Measurements from ENCODE around the gene RBM28. TPM values are rescaled to one million over a fixed set of nuclear protein-coding genes. Genes with fewer than 3 reads are reported as not detected.
A peak's percentile ranks its signal among the peaks of the same experiment; 100 is the strongest.

The RBM28 gene
- total and polyA plus RNA-seq, 9 donors, result 26.6 to 43.7 (median 35.1) TPM

- Histone ChIP-seq H3K9me3 (replicated peaks; ENCODE audit: control insufficient read depth, low read depth, low read length) (no peaks in the 10 kb centered on the region), H3K4me3 (ENCODE audit: low read length) (no peak overlapping the region), H3K27me3 (ENCODE audit: control insufficient read depth, insufficient read depth, low read length) (no peaks in the 10 kb centered on the region), H3K4me1 (ENCODE audit: control insufficient read depth, insufficient read depth, low read length) (no peaks in the 10 kb centered on the region), H3K36me3 (ENCODE audit: control insufficient read depth, insufficient read depth, low read length) (peaks cover 64% of the 10 kb centered on the region), H3K27ac (ENCODE audit: low read length) (no peak overlapping the region)
- 100% methylated on average over 1 of the region's 3 CpGs for WGBS (ENCODE audit: insufficient coverage)
- peak; percentile 32 for DNase-seq
Observed at GRCh38 chr7:128322040-128322643, 21.6 kb downstream of the RBM28 start.

GRCh38 chr7:128321044-128321422, 22.7 kb downstream of the RBM28 start:
- Histone ChIP-seq H3K4me3 (ENCODE audit: low read length) (no peak overlapping the region), H3K27ac (ENCODE audit: low read length) (no peak overlapping the region), H3K4me1 (ENCODE audit: control insufficient read depth, insufficient read depth, low read length) (no peaks in the 10 kb centered on the region), H3K27me3 (ENCODE audit: control insufficient read depth, insufficient read depth, low read length) (no peaks in the 10 kb centered on the region), H3K36me3 (ENCODE audit: control insufficient read depth, insufficient read depth, low read length) (peaks cover 69% of the 10 kb centered on the region), H3K9me3 (replicated peaks; ENCODE audit: control insufficient read depth, low read depth, low read length) (no peaks in the 10 kb centered on the region)
- no peak for DNase-seq
- 86% methylated on average over 5 of the region's 5 CpGs for WGBS (ENCODE audit: insufficient coverage)

- no peak overlapping the region for H3K4me3 ChIP-seq (ENCODE audit: low read length)
- no peaks in the 10 kb centered on the region for H3K9me3 ChIP-seq (replicated peaks; ENCODE audit: control insufficient read depth, low read depth, low read length)
- no peaks in the 10 kb centered on the region for H3K27me3 ChIP-seq (ENCODE audit: control insufficient read depth, insufficient read depth, low read length)
- no peak for DNase-seq
- H3K27ac ChIP-seq (ENCODE audit: low read length), result no peak overlapping the region
- WGBS (ENCODE audit: insufficient coverage), result no CpG with 5 or more reads among the region's 5 CpGs
- H3K36me3 ChIP-seq (ENCODE audit: control insufficient read depth, insufficient read depth, low read length), result peaks cover 61% of the 10 kb centered on the region
- no peaks in the 10 kb centered on the region for H3K4me1 ChIP-seq (ENCODE audit: control insufficient read depth, insufficient read depth, low read length)
Observed at GRCh38 chr7:128318691-128319090, 25.0 kb downstream of the RBM28 start.

GRCh38 chr7:128311013-128311412, 32.7 kb downstream of the RBM28 start:
- no CpG with 5 or more reads among the region's 3 CpGs for WGBS (ENCODE audit: insufficient coverage)
- no peak for DNase-seq
- H3K9me3 ChIP-seq (replicated peaks; ENCODE audit: control insufficient read depth, low read depth, low read length), result no peaks in the 10 kb centered on the region
- H3K4me1 ChIP-seq (ENCODE audit: control insufficient read depth, insufficient read depth, low read length), result no peaks in the 10 kb centered on the region
- H3K4me3 ChIP-seq (ENCODE audit: low read length), result no peak overlapping the region
- peaks cover 61% of the 10 kb centered on the region for H3K36me3 ChIP-seq (ENCODE audit: control insufficient read depth, insufficient read depth, low read length)
- no peak overlapping the region for H3K27ac ChIP-seq (ENCODE audit: low read length)
- no peaks in the 10 kb centered on the region for H3K27me3 ChIP-seq (ENCODE audit: control insufficient read depth, insufficient read depth, low read length)

- no peak overlapping the region for H3K27ac ChIP-seq (ENCODE audit: low read length)
- no peaks in the 10 kb centered on the region for H3K27me3 ChIP-seq (ENCODE audit: control insufficient read depth, insufficient read depth, low read length)
- no peaks in the 10 kb centered on the region for H3K4me1 ChIP-seq (ENCODE audit: control insufficient read depth, insufficient read depth, low read length)
- WGBS (ENCODE audit: insufficient coverage), result 90% methylated on average over 2 of the region's 5 CpGs
- H3K36me3 ChIP-seq (ENCODE audit: control insufficient read depth, insufficient read depth, low read length), result peaks cover 63% of the 10 kb centered on the region
- H3K4me3 ChIP-seq (ENCODE audit: low read length), result no peak overlapping the region
- no peak for DNase-seq
- H3K9me3 ChIP-seq (replicated peaks; ENCODE audit: control insufficient read depth, low read depth, low read length), result no peaks in the 10 kb centered on the region
Observed at GRCh38 chr7:128310499-128310898, 33.2 kb downstream of the RBM28 start.

- WGBS (ENCODE audit: insufficient coverage), result 100% methylated on average over 1 of the region's 5 CpGs
- Histone ChIP-seq H3K27me3 (ENCODE audit: control insufficient read depth, insufficient read depth, low read length) (no peaks in the 10 kb centered on the region), H3K4me3 (ENCODE audit: low read length) (no peak overlapping the region), H3K27ac (ENCODE audit: low read length) (no peak overlapping the region), H3K9me3 (replicated peaks; ENCODE audit: control insufficient read depth, low read depth, low read length) (no peaks in the 10 kb centered on the region), H3K4me1 (ENCODE audit: control insufficient read depth, insufficient read depth, low read length) (no peaks in the 10 kb centered on the region), H3K36me3 (ENCODE audit: control insufficient read depth, insufficient read depth, low read length) (peaks cover 66% of the 10 kb centered on the region)
- DNase-seq, result no peak
Observed at GRCh38 chr7:128309976-128310375, 33.7 kb downstream of the RBM28 start.

GRCh38 chr7:128309124-128309523, 34.6 kb downstream of the RBM28 start:
- Histone ChIP-seq H3K4me1 (ENCODE audit: control insufficient read depth, insufficient read depth, low read length) (no peaks in the 10 kb centered on the region), H3K27ac (ENCODE audit: low read length) (no peak overlapping the region), H3K9me3 (replicated peaks; ENCODE audit: control insufficient read depth, low read depth, low read length) (no peaks in the 10 kb centered on the region), H3K4me3 (ENCODE audit: low read length) (no peak overlapping the region), H3K27me3 (ENCODE audit: control insufficient read depth, insufficient read depth, low read length) (no peaks in the 10 kb centered on the region), H3K36me3 (ENCODE audit: control insufficient read depth, insufficient read depth, low read length) (peaks cover 62% of the 10 kb centered on the region)
- DNase-seq, result no peak
- 91% methylated on average over 4 of the region's 6 CpGs for WGBS (ENCODE audit: insufficient coverage)

GRCh38 chr7:128307061-128307460, 36.6 kb downstream of the RBM28 start:
- H3K27me3 ChIP-seq (ENCODE audit: control insufficient read depth, insufficient read depth, low read length), result no peaks in the 10 kb centered on the region
- DNase-seq, result no peak
- H3K4me3 ChIP-seq (ENCODE audit: low read length), result no peak overlapping the region
- WGBS (ENCODE audit: insufficient coverage), result no CpG with 5 or more reads among the region's 2 CpGs
- peaks cover 55% of the 10 kb centered on the region for H3K36me3 ChIP-seq (ENCODE audit: control insufficient read depth, insufficient read depth, low read length)
- no peaks in the 10 kb centered on the region for H3K4me1 ChIP-seq (ENCODE audit: control insufficient read depth, insufficient read depth, low read length)
- H3K9me3 ChIP-seq (replicated peaks; ENCODE audit: control insufficient read depth, low read depth, low read length), result no peaks in the 10 kb centered on the region
- H3K27ac ChIP-seq (ENCODE audit: low read length), result no peak overlapping the region

GRCh38 chr7:128304212-128304611, 39.5 kb downstream of the RBM28 start:
- H3K36me3 ChIP-seq (ENCODE audit: control insufficient read depth, insufficient read depth, low read length), result peaks cover 39% of the 10 kb centered on the region
- H3K27ac ChIP-seq (ENCODE audit: low read length), result no peak overlapping the region

GRCh38 chr7:128303643-128304042, 40.1 kb downstream of the RBM28 start:
- 90% methylated on average over 2 of the region's 5 CpGs for WGBS (ENCODE audit: insufficient coverage)
- peaks cover 39% of the 10 kb centered on the region for H3K36me3 ChIP-seq (ENCODE audit: control insufficient read depth, insufficient read depth, low read length)
- H3K27ac ChIP-seq (ENCODE audit: low read length), result no peak overlapping the region
- H3K4me1 ChIP-seq (ENCODE audit: control insufficient read depth, insufficient read depth, low read length), result peaks cover 4% of the 10 kb centered on the region
- no peaks in the 10 kb centered on the region for H3K27me3 ChIP-seq (ENCODE audit: control insufficient read depth, insufficient read depth, low read length)
- no peak overlapping the region for H3K4me3 ChIP-seq (ENCODE audit: low read length)
- no peak for DNase-seq
- no peaks in the 10 kb centered on the region for H3K9me3 ChIP-seq (replicated peaks; ENCODE audit: control insufficient read depth, low read depth, low read length)

More at GRCh38 chr7:128304212-128304611, 39.5 kb downstream of the RBM28 start:
- Histone ChIP-seq H3K9me3 (replicated peaks; ENCODE audit: control insufficient read depth, low read depth, low read length) (no peaks in the 10 kb centered on the region), H3K4me3 (ENCODE audit: low read length) (no peak overlapping the region), H3K4me1 (ENCODE audit: control insufficient read depth, insufficient read depth, low read length) (peaks cover 1% of the 10 kb centered on the region), H3K27me3 (ENCODE audit: control insufficient read depth, insufficient read depth, low read length) (no peaks in the 10 kb centered on the region)
- WGBS (ENCODE audit: insufficient coverage), result 100% methylated on average over 1 of the region's 1 CpG
- no peak for DNase-seq

GRCh38 chr7:128303133-128303532, 40.6 kb downstream of the RBM28 start:
- Histone ChIP-seq H3K9me3 (replicated peaks; ENCODE audit: control insufficient read depth, low read depth, low read length) (no peaks in the 10 kb centered on the region), H3K4me3 (ENCODE audit: low read length) (no peak overlapping the region), H3K27ac (ENCODE audit: low read length) (no peak overlapping the region), H3K36me3 (ENCODE audit: control insufficient read depth, insufficient read depth, low read length) (peaks cover 36% of the 10 kb centered on the region), H3K4me1 (ENCODE audit: control insufficient read depth, insufficient read depth, low read length) (peaks cover 4% of the 10 kb centered on the region), H3K27me3 (ENCODE audit: control insufficient read depth, insufficient read depth, low read length) (no peaks in the 10 kb centered on the region)
- no peak for DNase-seq
- 100% methylated on average over 1 of the region's 2 CpGs for WGBS (ENCODE audit: insufficient coverage)

Data from muscle of leg (tissue), 11 donors.